HepG2 (cell line): ENCODE data around the gene SIGMAR1. TPM values are rescaled to one million over a fixed set of nuclear protein-coding genes. Genes with fewer than 3 reads are reported as not detected.

Source experiments
- ARID2 ChIP-seq: sonication (generic); formaldehyde crosslinking; IDR thresholded peaks from 2 replicates; pipeline ENCODE4 v1.8.1; 2022; ENCODE audit warnings: mild to moderate bottlenecking, missing genetic modification reagents, borderline replicate concordance
- BCL3 ChIP-seq: sonication (generic); formaldehyde crosslinking; IDR thresholded peaks from 2 replicates; pipeline ENCODE4 v1.5.1; 2020; ENCODE audit warnings: mild to moderate bottlenecking, missing genetic modification reagents, moderate library complexity
- BRCA1 ChIP-seq: sonication (generic); formaldehyde crosslinking; IDR thresholded peaks from 2 replicates; pipeline ENCODE4 v1.4.0; 2020; ENCODE audit warnings: missing genetic modification reagents
- KLF11 ChIP-seq: IDR thresholded peaks from 2 replicates; pipeline ENCODE4 v1.6.1; 2016; ENCODE audit warnings: missing compliant biosample characterization
- MATR3 ChIP-seq: sonication (generic); formaldehyde crosslinking; IDR thresholded peaks from 2 replicates; pipeline ENCODE4 v1.4.0; 2020; ENCODE audit warnings: missing genetic modification reagents
- REXO4 ChIP-seq: sonication (generic); formaldehyde crosslinking; IDR thresholded peaks from 2 replicates; pipeline ENCODE4 v1.8.0; 2022; ENCODE audit warnings: missing genetic modification reagents, mild to moderate bottlenecking, borderline replicate concordance
- TARDBP ChIP-seq: sonication (generic); formaldehyde crosslinking; IDR thresholded peaks from 2 replicates; pipeline ENCODE4 v1.8.0; 2022; ENCODE audit warnings: mild to moderate bottlenecking, missing genetic modification reagents
- ZFP36L1 ChIP-seq: sonication (generic); formaldehyde crosslinking; IDR thresholded peaks from 2 replicates; pipeline ENCODE4 v1.8.0; 2022; ENCODE audit warnings: mild to moderate bottlenecking, missing genetic modification reagents, moderate library complexity
- ZNF296 ChIP-seq: sonication (generic); formaldehyde crosslinking; conservative IDR thresholded peaks from 2 replicates; pipeline ENCODE4 v1.5.0; 2020; ENCODE audit warnings: mild to moderate bottlenecking, missing genetic modification reagents
- ZNF616 ChIP-seq: sonication (generic); formaldehyde crosslinking; IDR thresholded peaks from 2 replicates; pipeline ENCODE4 v1.5.0; 2020; ENCODE audit warnings: low read depth, mild to moderate bottlenecking, missing genetic modification reagents
- ZNF747 ChIP-seq: sonication (generic); formaldehyde crosslinking; IDR thresholded peaks from 2 replicates; pipeline ENCODE4 v1.8.1; 2023; ENCODE audit warnings: missing genetic modification reagents, mild to moderate bottlenecking, borderline replicate concordance
- ZNF883 ChIP-seq: sonication (generic); formaldehyde crosslinking; IDR thresholded peaks from 2 replicates; pipeline ENCODE4 v1.5.1; 2020; ENCODE audit warnings: mild to moderate bottlenecking, missing genetic modification reagents; ENCODE audit errors: not compliant biosample characterization
- ZSCAN31 ChIP-seq: sonication (generic); formaldehyde crosslinking; IDR thresholded peaks from 2 replicates; pipeline ENCODE4 v1.5.0; 2020; ENCODE audit warnings: low read depth, mild to moderate bottlenecking, missing genetic modification reagents
- ZZZ3 ChIP-seq: sonication (generic); formaldehyde crosslinking; IDR thresholded peaks from 2 replicates; pipeline ENCODE4 v1.4.0; 2020; ENCODE audit warnings: missing genetic modification reagents, mild to moderate bottlenecking, borderline replicate concordance
- polyA plus RNA-seq, 8 experiments: library from polyadenylated mRNA; depleted of rRNA in 3 of 8; stranded (reverse) in 7 of 8; unstranded in 1 of 8; fragments of >200 nt; fragmentation: Illumina TruSeq in 4 of 8; extraction: Trizol in 4 of 8; gene quantifications; 2 replicates each; pipeline versions ENCODE4 v1.2.1 to v1.2.3, GENCODE V29; 2011 to 2016; ENCODE audit warnings: low read depth in 4 of 8, missing spikeins in 1 of 8, mixed read lengths in 1 of 8; ENCODE audit not compliant: insufficient read depth in 1 of 8
- total RNA-seq, 5 experiments: library from RNA; depleted of rRNA; stranded (reverse); fragments of >200 nt; fragmentation: Illumina TruSeq; extraction: Trizol; gene quantifications; 2 replicates each; pipeline ENCODE4 v1.2.3, GENCODE V29; 2016; ENCODE audit warnings: low read depth in 1 of 5
- TF ChIP-seq, protein P1 (sequence below), 2 experiments: IDR thresholded peaks; 2 replicates each; pipeline ENCODE4 v1.6.1; 2011 to 2012; ENCODE audit warnings: low read length in 2 of 2, borderline replicate concordance in 1 of 2, low read depth in 1 of 2, mild to moderate bottlenecking in 1 of 2, moderate library complexity in 1 of 2
- TF ChIP-seq, protein P2 (sequence below): sonication (generic); formaldehyde crosslinking; IDR thresholded peaks from 2 replicates; pipeline ENCODE4 v1.5.1; 2020; ENCODE audit warnings: mild to moderate bottlenecking, missing genetic modification reagents
- TF ChIP-seq, protein P3 (sequence below): sonication (generic); formaldehyde crosslinking; IDR thresholded peaks from 2 replicates; pipeline ENCODE4 v1.8.1; 2023; ENCODE audit warnings: mild to moderate bottlenecking, missing genetic modification reagents
- TF ChIP-seq, protein P4 (sequence below): sonication (generic); formaldehyde crosslinking; IDR thresholded peaks from 2 replicates; pipeline ENCODE4 v1.4.0; 2020; ENCODE audit warnings: missing genetic modification reagents

Gene SIGMAR1
- total and polyA plus RNA-seq, 2 of the 13 experiments (the other 11 are each of a cell fraction or from before 2014, with no cell fraction given), result 38.9 to 60.8 TPM

GRCh38 chr9:34630402-34631154 lies 7.0 kb downstream of the SIGMAR1 start (continued):
- TF ChIP-seq, protein P1, sequence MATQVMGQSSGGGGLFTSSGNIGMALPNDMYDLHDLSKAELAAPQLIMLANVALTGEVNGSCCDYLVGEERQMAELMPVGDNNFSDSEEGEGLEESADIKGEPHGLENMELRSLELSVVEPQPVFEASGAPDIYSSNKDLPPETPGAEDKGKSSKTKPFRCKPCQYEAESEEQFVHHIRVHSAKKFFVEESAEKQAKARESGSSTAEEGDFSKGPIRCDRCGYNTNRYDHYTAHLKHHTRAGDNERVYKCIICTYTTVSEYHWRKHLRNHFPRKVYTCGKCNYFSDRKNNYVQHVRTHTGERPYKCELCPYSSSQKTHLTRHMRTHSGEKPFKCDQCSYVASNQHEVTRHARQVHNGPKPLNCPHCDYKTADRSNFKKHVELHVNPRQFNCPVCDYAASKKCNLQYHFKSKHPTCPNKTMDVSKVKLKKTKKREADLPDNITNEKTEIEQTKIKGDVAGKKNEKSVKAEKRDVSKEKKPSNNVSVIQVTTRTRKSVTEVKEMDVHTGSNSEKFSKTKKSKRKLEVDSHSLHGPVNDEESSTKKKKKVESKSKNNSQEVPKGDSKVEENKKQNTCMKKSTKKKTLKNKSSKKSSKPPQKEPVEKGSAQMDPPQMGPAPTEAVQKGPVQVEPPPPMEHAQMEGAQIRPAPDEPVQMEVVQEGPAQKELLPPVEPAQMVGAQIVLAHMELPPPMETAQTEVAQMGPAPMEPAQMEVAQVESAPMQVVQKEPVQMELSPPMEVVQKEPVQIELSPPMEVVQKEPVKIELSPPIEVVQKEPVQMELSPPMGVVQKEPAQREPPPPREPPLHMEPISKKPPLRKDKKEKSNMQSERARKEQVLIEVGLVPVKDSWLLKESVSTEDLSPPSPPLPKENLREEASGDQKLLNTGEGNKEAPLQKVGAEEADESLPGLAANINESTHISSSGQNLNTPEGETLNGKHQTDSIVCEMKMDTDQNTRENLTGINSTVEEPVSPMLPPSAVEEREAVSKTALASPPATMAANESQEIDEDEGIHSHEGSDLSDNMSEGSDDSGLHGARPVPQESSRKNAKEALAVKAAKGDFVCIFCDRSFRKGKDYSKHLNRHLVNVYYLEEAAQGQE (IDR thresholded peaks at IDR 0.05; ENCODE audit: borderline replicate concordance in 1 of 2, low read depth in 1 of 2, low read length in 2 of 2), result no peak
- no peak for TF ChIP-seq KLF11 (CRISPR knock-in tag)
- TF ChIP-seq ARID2, result no peak
- no peak for TF ChIP-seq ZFP36L1
- no peak for TF ChIP-seq BRCA1 (CRISPR knock-in tag)
- no peak for TF ChIP-seq ZNF296 (CRISPR knock-in tag)
- TF ChIP-seq BCL3, result no peak
- no peak for TF ChIP-seq ZNF616 (CRISPR knock-in tag)
- no peak for TF ChIP-seq ZNF747
- TF ChIP-seq REXO4 (CRISPR knock-in tag), result no peak
- no peak for TF ChIP-seq ZNF883 (CRISPR knock-in tag)
- TF ChIP-seq MATR3 (CRISPR knock-in tag), result no peak
- TF ChIP-seq, protein P2, sequence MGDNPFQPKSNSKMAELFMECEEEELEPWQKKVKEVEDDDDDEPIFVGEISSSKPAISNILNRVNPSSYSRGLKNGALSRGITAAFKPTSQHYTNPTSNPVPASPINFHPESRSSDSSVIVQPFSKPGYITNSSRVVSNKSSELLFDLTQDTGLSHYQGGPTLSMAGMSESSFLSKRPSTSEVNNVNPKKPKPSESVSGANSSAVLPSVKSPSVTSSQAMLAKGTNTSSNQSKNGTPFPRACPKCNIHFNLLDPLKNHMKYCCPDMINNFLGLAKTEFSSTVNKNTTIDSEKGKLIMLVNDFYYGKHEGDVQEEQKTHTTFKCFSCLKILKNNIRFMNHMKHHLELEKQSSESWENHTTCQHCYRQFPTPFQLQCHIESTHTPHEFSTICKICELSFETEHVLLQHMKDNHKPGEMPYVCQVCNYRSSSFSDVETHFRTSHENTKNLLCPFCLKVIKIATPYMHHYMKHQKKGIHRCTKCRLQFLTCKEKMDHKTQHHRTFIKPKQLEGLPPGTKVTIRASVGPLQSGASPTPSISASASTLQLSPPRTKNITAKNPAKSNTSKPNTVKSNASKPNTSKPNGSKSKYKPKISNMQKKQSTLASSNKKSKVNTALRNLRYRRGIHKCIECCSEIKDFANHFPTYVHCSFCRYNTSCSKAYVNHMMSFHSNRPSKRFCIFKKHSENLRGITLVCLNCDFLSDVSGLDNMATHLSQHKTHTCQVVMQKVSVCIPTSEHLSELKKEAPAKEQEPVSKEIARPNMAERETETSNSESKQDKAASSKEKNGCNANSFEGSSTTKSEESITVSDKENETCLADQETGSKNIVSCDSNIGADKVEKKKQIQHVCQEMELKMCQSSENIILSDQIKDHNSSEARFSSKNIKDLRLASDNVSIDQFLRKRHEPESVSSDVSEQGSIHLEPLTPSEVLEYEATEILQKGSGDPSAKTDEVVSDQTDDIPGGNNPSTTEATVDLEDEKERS, result no peak
- no peak for TF ChIP-seq TARDBP
- no peak for TF ChIP-seq ZZZ3
- TF ChIP-seq, protein P3, sequence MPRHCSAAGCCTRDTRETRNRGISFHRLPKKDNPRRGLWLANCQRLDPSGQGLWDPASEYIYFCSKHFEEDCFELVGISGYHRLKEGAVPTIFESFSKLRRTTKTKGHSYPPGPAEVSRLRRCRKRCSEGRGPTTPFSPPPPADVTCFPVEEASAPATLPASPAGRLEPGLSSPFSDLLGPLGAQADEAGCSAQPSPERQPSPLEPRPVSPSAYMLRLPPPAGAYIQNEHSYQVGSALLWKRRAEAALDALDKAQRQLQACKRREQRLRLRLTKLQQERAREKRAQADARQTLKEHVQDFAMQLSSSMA, result no peak
- TF ChIP-seq ZSCAN31 (CRISPR knock-in tag), result no peak
- TF ChIP-seq, protein P4, sequence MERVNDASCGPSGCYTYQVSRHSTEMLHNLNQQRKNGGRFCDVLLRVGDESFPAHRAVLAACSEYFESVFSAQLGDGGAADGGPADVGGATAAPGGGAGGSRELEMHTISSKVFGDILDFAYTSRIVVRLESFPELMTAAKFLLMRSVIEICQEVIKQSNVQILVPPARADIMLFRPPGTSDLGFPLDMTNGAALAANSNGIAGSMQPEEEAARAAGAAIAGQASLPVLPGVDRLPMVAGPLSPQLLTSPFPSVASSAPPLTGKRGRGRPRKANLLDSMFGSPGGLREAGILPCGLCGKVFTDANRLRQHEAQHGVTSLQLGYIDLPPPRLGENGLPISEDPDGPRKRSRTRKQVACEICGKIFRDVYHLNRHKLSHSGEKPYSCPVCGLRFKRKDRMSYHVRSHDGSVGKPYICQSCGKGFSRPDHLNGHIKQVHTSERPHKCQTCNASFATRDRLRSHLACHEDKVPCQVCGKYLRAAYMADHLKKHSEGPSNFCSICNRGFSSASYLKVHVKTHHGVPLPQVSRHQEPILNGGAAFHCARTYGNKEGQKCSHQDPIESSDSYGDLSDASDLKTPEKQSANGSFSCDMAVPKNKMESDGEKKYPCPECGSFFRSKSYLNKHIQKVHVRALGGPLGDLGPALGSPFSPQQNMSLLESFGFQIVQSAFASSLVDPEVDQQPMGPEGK, result peak; percentile 30; the same call in 1 of the 2 replicates
